GM23338 (cell line): Measurements from ENCODE around the gene RNF17.

Source experiments
- EZH2 ChIP-seq: fragments of 200-600 bp; sonication (generic); IDR thresholded peaks from one replicate; pipeline ENCODE4 v1.8.0; 2017; ENCODE audit warnings: antibody characterized with exemption, mild to moderate bottlenecking, low read depth; ENCODE audit not compliant: unreplicated experiment
- EZH2phosphoT487 ChIP-seq: fragments of 200-600 bp; sonication (generic); IDR thresholded peaks from one replicate; pipeline ENCODE4 v1.8.1; 2018; ENCODE audit warnings: antibody characterized with exemption; ENCODE audit not compliant: unreplicated experiment
- TF ChIP-seq, protein P1 (sequence below), 2 experiments: fragments of 200-600 bp in 1 of 2; sonication (generic) in 1 of 2; conservative IDR thresholded peaks; 2 replicates each; pipeline versions ENCODE4 v1.5.1 to v1.6.1; 2016 to 2017; ENCODE audit warnings: antibody characterized with exemption in 2 of 2, low read depth in 2 of 2, mild to moderate bottlenecking in 2 of 2, moderate library complexity in 1 of 2
- TF ChIP-seq, protein P2 (sequence below): IDR thresholded peaks from one replicate; pipeline ENCODE4 v1.6.1; 2018; ENCODE audit warnings: antibody characterized with exemption; ENCODE audit not compliant: unreplicated experiment

- TF ChIP-seq, protein P1, sequence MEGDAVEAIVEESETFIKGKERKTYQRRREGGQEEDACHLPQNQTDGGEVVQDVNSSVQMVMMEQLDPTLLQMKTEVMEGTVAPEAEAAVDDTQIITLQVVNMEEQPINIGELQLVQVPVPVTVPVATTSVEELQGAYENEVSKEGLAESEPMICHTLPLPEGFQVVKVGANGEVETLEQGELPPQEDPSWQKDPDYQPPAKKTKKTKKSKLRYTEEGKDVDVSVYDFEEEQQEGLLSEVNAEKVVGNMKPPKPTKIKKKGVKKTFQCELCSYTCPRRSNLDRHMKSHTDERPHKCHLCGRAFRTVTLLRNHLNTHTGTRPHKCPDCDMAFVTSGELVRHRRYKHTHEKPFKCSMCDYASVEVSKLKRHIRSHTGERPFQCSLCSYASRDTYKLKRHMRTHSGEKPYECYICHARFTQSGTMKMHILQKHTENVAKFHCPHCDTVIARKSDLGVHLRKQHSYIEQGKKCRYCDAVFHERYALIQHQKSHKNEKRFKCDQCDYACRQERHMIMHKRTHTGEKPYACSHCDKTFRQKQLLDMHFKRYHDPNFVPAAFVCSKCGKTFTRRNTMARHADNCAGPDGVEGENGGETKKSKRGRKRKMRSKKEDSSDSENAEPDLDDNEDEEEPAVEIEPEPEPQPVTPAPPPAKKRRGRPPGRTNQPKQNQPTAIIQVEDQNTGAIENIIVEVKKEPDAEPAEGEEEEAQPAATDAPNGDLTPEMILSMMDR (conservative IDR thresholded peaks at IDR 0.05; ENCODE audit: low read depth in 2 of 2), result no peak
- TF ChIP-seq, protein P2, sequence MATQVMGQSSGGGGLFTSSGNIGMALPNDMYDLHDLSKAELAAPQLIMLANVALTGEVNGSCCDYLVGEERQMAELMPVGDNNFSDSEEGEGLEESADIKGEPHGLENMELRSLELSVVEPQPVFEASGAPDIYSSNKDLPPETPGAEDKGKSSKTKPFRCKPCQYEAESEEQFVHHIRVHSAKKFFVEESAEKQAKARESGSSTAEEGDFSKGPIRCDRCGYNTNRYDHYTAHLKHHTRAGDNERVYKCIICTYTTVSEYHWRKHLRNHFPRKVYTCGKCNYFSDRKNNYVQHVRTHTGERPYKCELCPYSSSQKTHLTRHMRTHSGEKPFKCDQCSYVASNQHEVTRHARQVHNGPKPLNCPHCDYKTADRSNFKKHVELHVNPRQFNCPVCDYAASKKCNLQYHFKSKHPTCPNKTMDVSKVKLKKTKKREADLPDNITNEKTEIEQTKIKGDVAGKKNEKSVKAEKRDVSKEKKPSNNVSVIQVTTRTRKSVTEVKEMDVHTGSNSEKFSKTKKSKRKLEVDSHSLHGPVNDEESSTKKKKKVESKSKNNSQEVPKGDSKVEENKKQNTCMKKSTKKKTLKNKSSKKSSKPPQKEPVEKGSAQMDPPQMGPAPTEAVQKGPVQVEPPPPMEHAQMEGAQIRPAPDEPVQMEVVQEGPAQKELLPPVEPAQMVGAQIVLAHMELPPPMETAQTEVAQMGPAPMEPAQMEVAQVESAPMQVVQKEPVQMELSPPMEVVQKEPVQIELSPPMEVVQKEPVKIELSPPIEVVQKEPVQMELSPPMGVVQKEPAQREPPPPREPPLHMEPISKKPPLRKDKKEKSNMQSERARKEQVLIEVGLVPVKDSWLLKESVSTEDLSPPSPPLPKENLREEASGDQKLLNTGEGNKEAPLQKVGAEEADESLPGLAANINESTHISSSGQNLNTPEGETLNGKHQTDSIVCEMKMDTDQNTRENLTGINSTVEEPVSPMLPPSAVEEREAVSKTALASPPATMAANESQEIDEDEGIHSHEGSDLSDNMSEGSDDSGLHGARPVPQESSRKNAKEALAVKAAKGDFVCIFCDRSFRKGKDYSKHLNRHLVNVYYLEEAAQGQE, result no peak
- TF ChIP-seq EZH2 (no peak), EZH2phosphoT487 (no peak)
These were observed 127.6 kb downstream of the RNF17 start for GRCh38 chr13:24891476-24892108.
